Testis (tissue), 3 donors: ENCODE results near the gene RAB35. TPM values are rescaled to one million over a fixed set of nuclear protein-coding genes. Genes with fewer than 3 reads are reported as not detected.

Experiments used
- DNase-seq: peaks from one replicate; pipeline ENCODE4 v3.0.0-alpha.2; 2019
- H3K27ac ChIP-seq, 2 donors: fragments of 200-600 bp; sonication (generic); one replicate each; pipeline ENCODE4 v1.5.1; 2019
- H3K27me3 ChIP-seq: fragments of 200-600 bp; sonication (generic); one replicate; pipeline ENCODE4 v1.5.1; 2019
- H3K36me3 ChIP-seq: fragments of 200-600 bp; sonication (generic); one replicate; pipeline ENCODE4 v1.5.1; 2017; ENCODE audit warnings: low read depth; ENCODE audit errors: missing control alignments
- H3K4me1 ChIP-seq: fragments of 200-600 bp; sonication (generic); one replicate; pipeline ENCODE4 v1.5.1; 2019
- H3K4me3 ChIP-seq, 2 donors: fragments of 200-600 bp; sonication (generic); one replicate each; pipeline ENCODE4 v1.5.1; 2017 to 2019
- H3K9me3 ChIP-seq: fragments of 200-600 bp; sonication (generic); one replicate; pipeline ENCODE4 v1.5.1; 2017
- CTCF ChIP-seq, 3 experiments: fragments of 450-650 bp in 2 of 3; fragments of 200-600 bp in 1 of 3; sonication (generic) in 1 of 3; IDR thresholded peaks; one replicate each; pipeline ENCODE4 v1.5.1; 2016 to 2019; ENCODE audit warnings: antibody characterized with exemption in 3 of 3, mild to moderate bottlenecking in 2 of 3, moderate library complexity in 1 of 3
- POLR2A ChIP-seq: fragments of 450-650 bp; IDR thresholded peaks from one replicate; pipeline ENCODE4 v1.6.1; 2017; ENCODE audit warnings: antibody characterized with exemption, mild to moderate bottlenecking, moderate library complexity
- WGBS, 2 donors: methylation state at CpG; one replicate each; pipeline ENCODE4 v1.1.5; 2018; 5-methylcytosine and 5-hydroxymethylcytosine counted together
- intact Hi-C: fragments of 100-400 bp; cut with DNase I; formaldehyde crosslinking; loops from one replicate; pipeline ENCODE4 v1.15.1; 2023; ENCODE audit warnings: low total_unique reads
- polyA plus RNA-seq: library from polyadenylated mRNA; stranded (reverse); fragments of 350-450 nt; fragmentation: Illumina TruSeq; extraction: RNeasy Lipid Tissue Mini Kit (QIAGEN cat#74804); gene quantifications from one replicate; pipeline ENCODE4 v1.2.3, GENCODE V29; 2014; ENCODE audit warnings: low read depth, low replicate concordance; ENCODE audit not compliant: insufficient read depth
- total RNA-seq, 2 donors: library from RNA; depleted of rRNA; stranded (reverse); fragments of >200 nt; gene quantifications; one replicate each; pipeline ENCODE4 v1.2.3, GENCODE V29; 2016

RAB35 gene
- total and polyA plus RNA-seq, 3 donors from 2014 or later = 21.1 to 27.4 (median 24.4) TPM

DNA sequence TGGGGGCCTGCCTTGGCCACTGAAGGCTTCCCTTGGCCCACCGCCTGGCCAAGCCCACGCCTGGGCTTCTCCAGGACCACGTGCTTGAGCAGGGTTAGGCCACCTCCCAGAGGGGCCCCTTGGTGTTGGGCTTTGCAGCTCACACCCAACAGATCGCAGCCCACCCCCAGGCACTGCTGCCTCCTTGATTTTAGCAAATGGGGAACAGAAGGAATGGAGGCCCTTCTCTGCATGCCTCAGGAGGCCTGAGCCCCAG, 23.3 kb downstream of the RAB35 start:
- Histone ChIP-seq H3K4me3 (no peak overlapping the region), H3K27me3 (no peaks in the 10 kb centered on the region), H3K36me3 (no peaks in the 10 kb centered on the region), H3K4me1 (no peaks in the 10 kb centered on the region), H3K27ac (no peak overlapping the region), H3K9me3 (no peaks in the 10 kb centered on the region)
- intact Hi-C loops = no loop called here
- no peak for TF ChIP-seq POLR2A
- no peak for TF ChIP-seq CTCF (IDR thresholded peaks at IDR 0.05)
- no peak for DNase-seq
- 74% methylated on average over 4 of the region's 4 CpGs; no CpG with 5 or more reads in 1 of the 2 donors for WGBS, 2 donors

- TF ChIP-seq CTCF (IDR thresholded peaks at IDR 0.05) (no peak), POLR2A (no peak)
- no peaks in the 10 kb centered on the region for H3K36me3 ChIP-seq
- intact Hi-C loops = no loop called here
- no peaks in the 10 kb centered on the region for H3K4me1 ChIP-seq
- WGBS, 2 donors = 88 to 90% methylated on average over 13 to 23 of the region's 23 CpGs
- H3K4me3 ChIP-seq = no peak overlapping the region
- no peak overlapping the region for H3K27ac ChIP-seq
- no peaks in the 10 kb centered on the region for H3K9me3 ChIP-seq
- no peak for DNase-seq
- H3K27me3 ChIP-seq = no peaks in the 10 kb centered on the region
Measured at GRCh38 chr12:120092551-120093335, 23.8 kb downstream of the RAB35 start.

DNA sequence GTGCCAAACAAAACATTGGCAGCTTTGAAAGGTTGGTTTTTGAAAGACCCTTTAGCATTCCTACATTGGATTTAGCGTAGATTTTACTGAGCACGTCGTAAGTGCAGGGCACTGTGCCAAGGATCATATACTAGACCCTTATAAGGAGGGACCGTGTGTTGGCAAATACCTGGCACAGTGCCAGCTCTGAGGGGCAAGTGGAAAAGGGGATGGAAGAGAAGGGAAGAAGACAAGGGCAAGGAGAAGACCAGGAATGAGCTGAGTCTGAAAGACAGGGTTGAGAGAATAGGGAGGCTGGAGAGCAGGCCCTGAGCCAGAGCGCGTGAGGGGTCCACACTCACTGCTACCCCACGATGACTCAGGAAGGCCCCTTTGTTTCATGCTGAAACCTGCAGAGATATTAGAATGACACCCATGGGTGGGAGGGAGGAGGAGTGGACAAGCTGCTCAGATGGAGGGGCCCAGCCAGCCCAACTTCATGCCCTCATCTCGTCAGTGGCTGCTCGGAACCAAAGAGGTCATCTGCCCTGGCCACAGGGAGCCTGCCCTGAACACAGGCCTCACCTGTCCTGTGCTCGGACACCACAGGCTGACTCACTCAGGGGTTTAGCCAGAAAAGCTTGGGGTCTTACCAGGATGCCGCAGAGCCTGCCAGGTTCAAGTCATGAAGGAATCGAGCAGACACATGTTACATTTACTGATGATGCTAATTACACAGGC, 25.0 kb downstream of the RAB35 start:
- 83 to 85% methylated on average over 10 to 12 of the region's 12 CpGs for WGBS, 2 donors
- no peak for DNase-seq
- intact Hi-C loops = no loop called here
- Histone ChIP-seq H3K4me1 (peaks cover 2% of the 10 kb centered on the region), H3K4me3 (no peak overlapping the region), H3K9me3 (no peaks in the 10 kb centered on the region), H3K36me3 (no peaks in the 10 kb centered on the region), H3K27me3 (no peaks in the 10 kb centered on the region), H3K27ac (no peak overlapping the region)
- TF ChIP-seq CTCF (IDR thresholded peaks at IDR 0.05) (no peak), POLR2A (no peak)

GRCh38 chr12:120090626-120091295, 25.8 kb downstream of the RAB35 start:
- no peak for TF ChIP-seq CTCF (IDR thresholded peaks at IDR 0.05)
- TF ChIP-seq POLR2A = no peak
- DNase-seq = no peak
- Histone ChIP-seq H3K36me3 (no peaks in the 10 kb centered on the region), H3K27ac (no peak overlapping the region), H3K9me3 (no peaks in the 10 kb centered on the region), H3K4me3 (no peak overlapping the region), H3K27me3 (no peaks in the 10 kb centered on the region), H3K4me1 (peaks cover 6% of the 10 kb centered on the region)
- intact Hi-C loops = no loop called here
- WGBS, 2 donors = 87 to 93% methylated on average over 15 to 19 of the region's 19 CpGs
